ENCODE data around the gene FOXA3. TPM values are rescaled to one million over a fixed set of nuclear protein-coding genes. Genes with fewer than 3 reads are reported as not detected.

FOXA3 gene
- total RNA-seq, 6 experiments from 2014 or later, result 18.2 to 36.1 (median 25.3) TPM

DNA sequence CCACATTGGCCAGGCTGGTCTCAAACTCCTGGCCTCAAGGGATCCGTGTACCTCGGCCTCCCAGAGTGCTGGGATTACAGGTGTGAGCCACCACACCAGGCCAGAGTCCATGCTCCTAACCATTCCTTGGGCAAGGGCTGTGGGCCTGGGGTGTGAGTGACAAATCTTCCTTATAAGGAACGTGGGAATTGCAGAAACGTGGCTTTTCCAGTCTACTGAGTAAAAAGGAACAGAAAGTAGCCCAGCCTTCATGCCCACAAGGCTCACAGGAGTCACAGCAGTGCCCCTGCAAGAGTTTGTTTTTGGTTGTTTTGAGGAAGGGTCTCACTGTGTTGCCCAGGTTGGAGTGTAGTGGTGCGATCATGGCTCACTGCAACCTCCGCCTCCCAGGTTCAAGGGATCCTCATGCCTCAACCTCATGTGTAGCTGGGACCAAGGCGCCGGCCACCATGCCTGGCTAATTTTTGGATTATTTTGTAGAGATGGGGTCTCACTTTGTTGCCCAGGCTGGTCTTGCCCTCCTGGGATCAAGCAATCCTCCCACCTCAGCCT is 33.2 kb downstream of the FOXA3 start:
- Histone ChIP-seq H3K9me3 (no peaks in the 10 kb centered on the region), H3K4me3 (no peak overlapping the region), H3K27me3 (no peaks in the 10 kb centered on the region), H3K4me1 (peaks cover 0 to 10% (median 5%) of the 10 kb centered on the region in 4 donors), H3K36me3 (peaks cover 0 to 9% (median 2%) of the 10 kb centered on the region in 4 donors), H3K27ac (no peak overlapping the region)
- TF ChIP-seq POLR2A (IDR thresholded peaks at IDR 0.05) (no peak), CTCF (IDR thresholded peaks at IDR 0.05) (no peak)
- DNase-seq (no peak), ATAC-seq (no peak)
- WGBS (ENCODE audit: insufficient coverage, low coverage, low lambda C conversion rate, missing lambda C conversion rate), result 73% methylated on average over 2 of the region's 8 CpGs
- intact Hi-C loops (cut with DNase I), result loop anchor here in 1 of 2 donors (10.0 kb wide), 1 partner anchor 83 kb away; the partner anchor contains the start of gene RSPH6A

DNA sequence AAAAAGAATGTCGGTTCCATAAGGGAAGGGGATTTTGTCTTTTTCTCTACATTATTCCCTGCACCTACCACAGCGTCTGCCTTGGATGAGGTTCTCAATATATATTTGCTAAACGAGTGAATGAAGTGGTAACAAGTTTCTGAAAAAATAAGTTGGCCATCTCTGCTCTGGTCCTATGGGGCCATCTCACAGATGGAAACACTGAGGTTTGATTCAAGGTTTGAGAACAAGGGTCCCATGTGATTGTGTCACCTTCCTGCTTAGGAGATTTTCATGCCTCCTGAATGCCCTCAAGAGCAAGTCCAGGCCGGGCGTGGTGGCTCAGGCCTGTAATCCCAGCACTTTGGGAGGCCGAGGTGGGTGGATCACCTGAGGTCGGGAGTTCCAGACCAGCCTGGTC is 35.1 kb downstream of the FOXA3 start:
- no peak for TF ChIP-seq POLR2A (IDR thresholded peaks at IDR 0.05)
- no peak for TF ChIP-seq CTCF (IDR thresholded peaks at IDR 0.05)
- WGBS (ENCODE audit: insufficient coverage, low coverage, low lambda C conversion rate, missing lambda C conversion rate), result 97% methylated on average over 3 of the region's 7 CpGs
- H3K36me3 ChIP-seq, result peaks cover 0 to 9% (median 2%) of the 10 kb centered on the region in 4 donors
- no peaks in the 10 kb centered on the region for H3K9me3 ChIP-seq
- ATAC-seq (no peak), DNase-seq (no peak)
- H3K4me1 ChIP-seq, result peaks cover 0 to 15% (median 5%) of the 10 kb centered on the region in 4 donors
- H3K27me3 ChIP-seq, result no peaks in the 10 kb centered on the region
- no peak overlapping the region for H3K27ac ChIP-seq
- intact Hi-C loops (cut with DNase I), result loop anchor here in 1 of 2 donors (10.0 kb wide), 1 partner anchor 84 kb away; the partner anchor contains the start of gene RSPH6A
- H3K4me3 ChIP-seq, result no peak overlapping the region

DNA sequence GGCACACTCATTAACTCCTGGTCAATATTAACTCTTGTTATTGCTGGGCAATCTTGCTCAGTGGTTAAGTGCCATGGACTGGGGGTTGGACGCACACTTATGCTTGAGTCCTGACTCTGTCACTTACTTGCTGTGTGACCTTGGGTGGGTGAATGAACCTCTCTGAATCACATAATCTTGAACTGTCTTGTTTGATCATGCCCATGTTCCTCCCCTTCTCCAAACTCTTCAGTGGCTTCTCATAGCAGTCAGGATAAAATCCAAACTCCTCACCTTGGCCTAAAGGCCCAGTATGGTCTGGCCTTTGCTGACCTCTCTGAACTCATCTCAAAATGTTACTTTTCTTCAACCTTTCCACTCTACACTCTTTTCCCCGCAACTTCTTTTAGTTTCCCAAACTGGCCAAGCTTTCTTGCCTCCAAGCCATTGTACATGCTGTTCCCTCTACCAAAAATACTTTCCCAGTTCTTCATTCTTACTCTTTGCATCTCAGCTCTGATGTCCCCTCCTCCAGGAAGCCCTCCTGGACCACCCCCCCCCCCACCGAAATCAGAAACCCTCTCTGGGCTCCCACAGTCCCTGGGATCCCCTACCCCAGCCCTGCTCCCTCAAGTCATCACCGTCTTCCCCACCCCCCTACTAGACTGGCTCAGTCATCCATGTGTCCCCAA is 35.9 kb downstream of the FOXA3 start:
- H3K9me3 ChIP-seq, result no peaks in the 10 kb centered on the region
- no peaks in the 10 kb centered on the region for H3K27me3 ChIP-seq
- intact Hi-C loops (cut with DNase I), result loop anchor here in 1 of 2 donors (10.0 kb wide), 1 partner anchor 85 kb away; the partner anchor contains the start of gene RSPH6A
- no peak for TF ChIP-seq CTCF (IDR thresholded peaks at IDR 0.05)
- H3K4me3 ChIP-seq, result no peak overlapping the region
- H3K4me1 ChIP-seq, result peaks cover 0 to 15% (median 5%) of the 10 kb centered on the region in 4 donors
- peaks cover 0 to 9% (median 2%) of the 10 kb centered on the region in 4 donors for H3K36me3 ChIP-seq
- H3K27ac ChIP-seq, result no peak overlapping the region
- DNase-seq, result no peak
- WGBS (ENCODE audit: insufficient coverage, low coverage, low lambda C conversion rate, missing lambda C conversion rate), result 93% methylated on average over 4 of the region's 4 CpGs
- no peak for ATAC-seq

DNA sequence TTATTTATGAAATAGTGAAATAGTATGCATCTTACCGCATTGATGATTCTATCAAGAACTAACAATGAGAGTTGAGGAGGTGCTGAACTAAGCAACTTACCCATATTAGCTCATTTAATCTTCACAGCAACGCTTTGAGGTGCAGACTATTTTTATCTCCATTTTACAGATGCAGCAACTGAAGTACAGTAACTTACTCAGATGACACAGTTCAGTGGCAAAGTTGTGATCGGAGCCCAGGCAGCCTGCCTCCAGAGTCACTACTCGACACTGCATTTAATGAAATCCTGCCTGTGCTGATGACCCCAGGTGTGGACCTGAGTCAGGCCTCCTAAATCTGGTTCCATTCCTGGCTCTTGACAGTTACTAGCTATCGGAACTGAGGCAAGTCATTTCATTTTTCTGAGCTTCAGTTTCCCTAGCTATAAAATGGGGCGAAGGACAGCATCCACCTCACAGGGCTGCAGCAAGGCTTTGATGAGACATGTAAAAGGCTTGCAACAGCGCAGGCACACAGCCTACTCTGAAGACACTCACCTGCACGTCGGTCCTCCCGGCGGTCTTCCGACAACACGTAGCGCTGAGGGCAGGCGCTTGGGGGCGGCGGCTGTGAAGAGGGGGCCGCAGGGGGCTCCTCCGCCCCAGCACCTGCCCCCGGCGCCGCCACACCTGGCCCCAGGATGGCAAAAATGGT is 36.8 kb downstream of the FOXA3 start:
- whole genome bisulfite sequencing (ENCODE audit: insufficient coverage, low coverage, low lambda C conversion rate, missing lambda C conversion rate), result 62% methylated on average over 8 of the region's 22 CpGs
- DNase-seq, result no peak

More for the DNA sequence above, 36.8 kb downstream of the FOXA3 start:
- peak overlapping the region in 2 of 3 donors; percentile 62 for H3K4me3 ChIP-seq
- ATAC-seq, result no peak
- no peaks in the 10 kb centered on the region for H3K27me3 ChIP-seq
- intact Hi-C loops (cut with DNase I), result no loop called here
- H3K4me1 ChIP-seq, result peaks cover 0 to 15% (median 5%) of the 10 kb centered on the region in 4 donors
- TF ChIP-seq CTCF (IDR thresholded peaks at IDR 0.05) (no peak), POLR2A (IDR thresholded peaks at IDR 0.05) (no peak)
- no peak overlapping the region for H3K27ac ChIP-seq
- H3K9me3 ChIP-seq, result no peaks in the 10 kb centered on the region
- peaks cover 0 to 6% (median 2%) of the 10 kb centered on the region in 4 donors for H3K36me3 ChIP-seq
